GM18499 (cell line): ENCODE results near the gene PRRG4.
"Not testable (repeated sequence)": the region's sequence is repeated elsewhere in the genome, so short reads cannot be mapped to it uniquely, and the experiment has no call there.

Experiments used
- ATAC-seq: cut with Tn5 transposase; IDR thresholded peaks from one replicate; pipeline ENCODE4 v1.9.1; 2021; ENCODE audit warnings: moderate number of reproducible peaks; ENCODE audit not compliant: insufficient read depth, unreplicated experiment

PRRG4 gene

GRCh38 chr11:32829157-32829679 is 509 bp upstream of the PRRG4 start:
- ATAC-seq, result peak; percentile 32

- no peak for ATAC-seq
These were observed 649 bp downstream of the PRRG4 start for GRCh38 chr11:32830413-32830738.

- no peak for ATAC-seq
These were observed 1.1 kb downstream of the PRRG4 start for GRCh38 chr11:32830796-32831195.

GRCh38 chr11:32831221-32831620 is 1.5 kb downstream of the PRRG4 start:
- no peak for ATAC-seq

- no peak for ATAC-seq
These were observed 4.2 kb downstream of the PRRG4 start for GRCh38 chr11:32833921-32834320.

GRCh38 chr11:32836946-32837345 is 7.2 kb downstream of the PRRG4 start:
- no peak for ATAC-seq

- ATAC-seq, result no peak
These were observed 9.0 kb downstream of the PRRG4 start for GRCh38 chr11:32838505-32839274.

GRCh38 chr11:32839308-32839707 is 9.6 kb downstream of the PRRG4 start:
- no peak for ATAC-seq

- ATAC-seq, result no peak
These were observed 10.9 kb downstream of the PRRG4 start for GRCh38 chr11:32840587-32840986.

- no peak for ATAC-seq
These were observed 13.8 kb downstream of the PRRG4 start for GRCh38 chr11:32843544-32843943.

GRCh38 chr11:32847511-32847910 is 17.8 kb downstream of the PRRG4 start:
- ATAC-seq, result no peak

- no peak for ATAC-seq
These were observed 20.0 kb downstream of the PRRG4 start for GRCh38 chr11:32849761-32850160.

- no peak for ATAC-seq
These were observed 21.5 kb downstream of the PRRG4 start for GRCh38 chr11:32851251-32851650.

- ATAC-seq, result no peak
These were observed 22.5 kb downstream of the PRRG4 start for GRCh38 chr11:32852207-32852606.

GRCh38 chr11:32855601-32856000 is 25.9 kb downstream of the PRRG4 start:
- ATAC-seq, result no peak

GRCh38 chr11:32858731-32859130 is 29.0 kb downstream of the PRRG4 start:
- no peak for ATAC-seq

- ATAC-seq, result no peak
These were observed 32.3 kb downstream of the PRRG4 start for GRCh38 chr11:32861850-32862577.

GRCh38 chr11:32864555-32864954 is 34.8 kb downstream of the PRRG4 start:
- ATAC-seq, result no peak

GRCh38 chr11:32868752-32869151 is 39.0 kb downstream of the PRRG4 start:
- ATAC-seq, result not testable (repeated sequence)

- no peak for ATAC-seq
These were observed 40.9 kb downstream of the PRRG4 start for GRCh38 chr11:32870676-32871075.

GRCh38 chr11:32874132-32874531 is 44.4 kb downstream of the PRRG4 start:
- ATAC-seq, result no peak

- no peak for ATAC-seq
These were observed 51.6 kb downstream of the PRRG4 start for GRCh38 chr11:32881286-32881685.
